ENCODE measurements around the gene TGFBR3L. TPM values are rescaled to one million over a fixed set of nuclear protein-coding genes. Genes with fewer than 3 reads are reported as not detected.
A peak's percentile ranks its signal among the peaks of the same experiment; 100 is the strongest.

Gene TGFBR3L
- total and polyA plus RNA-seq, 2 experiments from 2014 or later = 1.7 to 7.0 TPM

GRCh38 chr19:7965921-7966665 is 51.5 kb downstream of the TGFBR3L start:
- Histone ChIP-seq H3K4me2 (no peak overlapping the region), H3K9me2 (ENCODE audit: insufficient read depth) (no peaks in the 10 kb centered on the region), H3K27ac (ENCODE audit: low read depth) (0 out of 2 replicates have a peak overlapping the region, but pooled peaks have one; percentile 32), H3K36me3 (ENCODE audit: insufficient read depth) (peaks cover 39% of the 10 kb centered on the region), H3F3A (replicated peaks; ENCODE audit: low read depth) (peaks cover 42% of the 10 kb centered on the region), H4K20me1 (replicated peaks; ENCODE audit: insufficient read depth) (peaks cover 45% of the 10 kb centered on the region; the same call in 1 of the 2 replicates), H3K79me2 (replicated peaks; ENCODE audit: insufficient read depth) (no peaks in the 10 kb centered on the region; the same call in 1 of the 2 replicates), H3K4me3 (no peak overlapping the region), H3K27me3 (ENCODE audit: insufficient read depth) (no peaks in the 10 kb centered on the region), H2AFZ (no peak overlapping the region), H3K4me1 (ENCODE audit: insufficient read depth) (peaks cover 15% of the 10 kb centered on the region)
- ATAC-seq (no peak), DNase-seq (ENCODE audit: low spot score) (no peak)
- Mint-ChIP-seq H3K27me3 (ENCODE audit: insufficient read depth, low read depth, poor library complexity) (peaks cover 19% of the 10 kb centered on the region), H3K27ac (no peak overlapping the region), H3K4me1 (peaks cover 22% of the 10 kb centered on the region), H3K4me3 (no peak overlapping the region), H3K36me3 (ENCODE audit: low read depth) (peaks cover 73% of the 10 kb centered on the region), H3K9me3 (no peaks in the 10 kb centered on the region)
- no peak for TF ChIP-seq POLR2AphosphoS5 (IDR thresholded peaks at IDR 0.05; ENCODE audit: low read depth)
- no peak for TF ChIP-seq REST (IDR thresholded peaks at IDR 0.05; ENCODE audit: unreplicated experiment)
- no peak for TF ChIP-seq STAT1 (IDR thresholded peaks at IDR 0.05; ENCODE audit: unreplicated experiment)
- TF ChIP-seq EZH2 (IDR thresholded peaks at IDR 0.05; ENCODE audit: low read depth, unreplicated experiment) = no peak
- no peak for TF ChIP-seq ZNF114 (CRISPR knock-in tag; IDR thresholded peaks at IDR 0.05)
- no peak for TF ChIP-seq ETS1 (IDR thresholded peaks at IDR 0.05)
- no peak for TF ChIP-seq CTCF (conservative IDR thresholded peaks at IDR 0.05; ENCODE audit: low read depth in 2 of 2)
- TF ChIP-seq CREB1 (CRISPR knock-in tag; IDR thresholded peaks at IDR 0.05; ENCODE audit: low read depth) = no peak
- TF ChIP-seq NANOG (IDR thresholded peaks at IDR 0.05; ENCODE audit: borderline replicate concordance) = no peak
- no peak for TF ChIP-seq JUNB (IDR thresholded peaks at IDR 0.05; ENCODE audit: unreplicated experiment)
- TF ChIP-seq EZH2phosphoT487 (IDR thresholded peaks at IDR 0.05; ENCODE audit: unreplicated experiment) = no peak
- no peak for TF ChIP-seq ZNF462 (CRISPR knock-in tag; IDR thresholded peaks at IDR 0.05)
- no peak for TF ChIP-seq ZNF331 (CRISPR knock-in tag; IDR thresholded peaks at IDR 0.05; ENCODE audit: low read depth)

All from GM23338 (cell line).